ENCODE results near the gene YDJC.
"Not testable (repeated sequence)": the region's sequence is repeated elsewhere in the genome, so short reads cannot be mapped to it uniquely, and the experiment has no call there.

YDJC gene

GRCh38 chr22:21652010-21652546 lies 22.3 kb upstream of the YDJC start:
- peak; percentile 90 for DNase-seq (ENCODE audit: low read depth, low spot score)
- H3K4me3 ChIP-seq (ENCODE audit: low read depth, low read length) = peak overlapping the region; percentile 74
- in situ Hi-C loops (cut with HindIII; ENCODE audit: low sequenced_read_pairs) = no loop called here
- no peak for TF ChIP-seq CTCF (IDR thresholded peaks at IDR 0.05; ENCODE audit: low read depth, low read length)

- DNase-seq (ENCODE audit: low read depth, low spot score) = no peak
- peak overlapping the region; percentile 74 for H3K4me3 ChIP-seq (ENCODE audit: low read depth, low read length)
- no peak for TF ChIP-seq CTCF (IDR thresholded peaks at IDR 0.05; ENCODE audit: low read depth, low read length)
- in situ Hi-C loops (cut with HindIII; ENCODE audit: low sequenced_read_pairs) = no loop called here
Measured at GRCh38 chr22:21651521-21652009, 21.7 kb upstream of the YDJC start.

GRCh38 chr22:21650823-21651520 lies 21.1 kb upstream of the YDJC start:
- in situ Hi-C loops (cut with HindIII; ENCODE audit: low sequenced_read_pairs) = no loop called here

GRCh38 chr22:21650280-21650679 lies 20.5 kb upstream of the YDJC start:
- in situ Hi-C loops (cut with HindIII; ENCODE audit: low sequenced_read_pairs) = no loop called here
- H3K4me3 ChIP-seq (ENCODE audit: low read depth, low read length) = no peak overlapping the region
- DNase-seq (ENCODE audit: low read depth, low spot score) = no peak
- TF ChIP-seq CTCF (IDR thresholded peaks at IDR 0.05; ENCODE audit: low read depth, low read length) = no peak

More at GRCh38 chr22:21650823-21651520, 21.1 kb upstream of the YDJC start:
- peak overlapping the region; percentile 74 for H3K4me3 ChIP-seq (ENCODE audit: low read depth, low read length)
- DNase-seq (ENCODE audit: low read depth, low spot score) = peak; percentile 2
- no peak for TF ChIP-seq CTCF (IDR thresholded peaks at IDR 0.05; ENCODE audit: low read depth, low read length)

GRCh38 chr22:21646608-21647590 lies 17.1 kb upstream of the YDJC start:
- peak; percentile 92 for TF ChIP-seq CTCF (IDR thresholded peaks at IDR 0.05; ENCODE audit: low read depth, low read length)
- H3K4me3 ChIP-seq (ENCODE audit: low read depth, low read length) = no peak overlapping the region
- in situ Hi-C loops (cut with HindIII; ENCODE audit: low sequenced_read_pairs) = no loop called here
- peak; percentile 75 for DNase-seq (ENCODE audit: low read depth, low spot score)

GRCh38 chr22:21645513-21645912 lies 15.7 kb upstream of the YDJC start:
- in situ Hi-C loops (cut with HindIII; ENCODE audit: low sequenced_read_pairs); H3K4me3 ChIP-seq (ENCODE audit: low read depth, low read length); DNase-seq (ENCODE audit: low read depth, low spot score): not testable (repeated sequence)

Measured in astrocyte of the spinal cord (primary cell).